PC-9 (cell line): ENCODE results near the gene TTC31. TPM values are rescaled to one million over a fixed set of nuclear protein-coding genes. Genes with fewer than 3 reads are reported as not detected.

Experiments used
- BruUV-seq: library from RNA; stranded (reverse); fragments of 400-500 nt; replicated peaks from 2 replicates; lab custom pipeline; 2021; lab: Mats Ljungman, UMichigan
- CTCF ChIA-PET: fragments of 300-600 bp; sonication (Branson Sonifier 250); formaldehyde crosslinking; loops from one replicate; lab custom pipeline; 2022; ENCODE audit warnings: antibody characterized with exemption; lab: Charles Lee
- POLR2A ChIA-PET: fragments of 300-600 bp; sonication (Branson Sonifier 250); formaldehyde crosslinking; loops from one replicate; lab custom pipeline; 2022; ENCODE audit warnings: antibody characterized with exemption; ENCODE audit not compliant: unreplicated experiment; lab: Charles Lee
- DNase-seq, 2 experiments: peaks; one replicate each; pipeline versions ENCODE4 v3.0.0 to v3.0.0-alpha.2; 2015 to 2022; ENCODE audit warnings: mixed read lengths in 1 of 2
- H2AFZ ChIP-seq: fragments of 200-600 bp; sonication (generic); 2 replicates; pipeline ENCODE4 v1.8.1; 2017; ENCODE audit warnings: antibody characterized with exemption
- H3F3A ChIP-seq: fragments of 200-600 bp; sonication (generic); 2 replicates; pipeline ENCODE4 v1.8.1; 2017; ENCODE audit warnings: antibody characterized with exemption, mild to moderate bottlenecking, low read depth; ENCODE audit not compliant: insufficient read depth
- H3K27ac ChIP-seq: fragments of 200-600 bp; sonication (generic); 2 replicates; pipeline ENCODE4 v1.6.1; 2016; ENCODE audit warnings: mixed run types
- H3K27me3 ChIP-seq: fragments of 200-600 bp; sonication (generic); 2 replicates; pipeline ENCODE4 v1.6.1; 2016; ENCODE audit warnings: low read depth, mixed run types; ENCODE audit not compliant: insufficient read depth
- H3K36me3 ChIP-seq: fragments of 200-600 bp; sonication (generic); 2 replicates; pipeline ENCODE4 v1.6.1; 2016; ENCODE audit warnings: low read depth, mixed run types
- H3K4me1 ChIP-seq: fragments of 200-600 bp; sonication (generic); replicated peaks from 2 replicates; pipeline ENCODE4 v1.6.1; 2016; ENCODE audit warnings: mixed run types; ENCODE audit not compliant: insufficient read depth
- H3K4me2 ChIP-seq: fragments of 200-600 bp; sonication (generic); 2 replicates; pipeline ENCODE4 v1.6.1; 2017; ENCODE audit warnings: mixed run types
- H3K4me3 ChIP-seq: fragments of 200-600 bp; sonication (generic); 2 replicates; pipeline ENCODE4 v1.6.1; 2016; ENCODE audit warnings: mixed run types
- H3K79me2 ChIP-seq: fragments of 200-600 bp; sonication (generic); 2 replicates; pipeline ENCODE4 v1.6.1; 2017; ENCODE audit warnings: low read depth, mixed run types
- H3K9me2 ChIP-seq: fragments of 200-600 bp; sonication (generic); 2 replicates; pipeline ENCODE4 v1.8.1; 2017; ENCODE audit warnings: mild to moderate bottlenecking; ENCODE audit not compliant: insufficient read depth
- H3K9me3 ChIP-seq: fragments of 200-600 bp; sonication (generic); 2 replicates; pipeline ENCODE4 v1.8.1; 2016; ENCODE audit warnings: low read depth; ENCODE audit not compliant: insufficient read depth
- H4K20me1 ChIP-seq: fragments of 200-600 bp; sonication (generic); 2 replicates; pipeline ENCODE4 v1.8.1; 2017; ENCODE audit not compliant: insufficient read depth
- CTCF ChIP-seq: fragments of 200-600 bp; sonication (generic); conservative IDR thresholded peaks from 2 replicates; pipeline ENCODE4 v1.6.1; 2017; ENCODE audit warnings: mixed run types, antibody characterized with exemption, mild to moderate bottlenecking, moderate library complexity
- EZH2 ChIP-seq: fragments of 200-600 bp; sonication (generic); IDR thresholded peaks from 2 replicates; pipeline ENCODE4 v1.8.0; 2017; ENCODE audit warnings: antibody characterized with exemption, low read depth
- intact Hi-C: fragments of 100-400 bp; cut with micrococcal nuclease; formaldehyde crosslinking; loops from one replicate; pipeline ENCODE4 v1.10.0; 2022; ENCODE audit not compliant: unreplicated experiment
- total RNA-seq: library from RNA; stranded (reverse); gene quantifications from 2 replicates; pipeline ENCODE4 v1.2.3, GENCODE V29; 2021

The TTC31 gene
- total RNA-seq, 1 experiment from 2014 or later, result 20.1 TPM

GRCh38 chr2:74540291-74540690, 57.4 kb downstream of the TTC31 start:
- DNase-seq, result no peak
- 0 out of 2 replicates have a peak, but pooled peaks cover 5% of the 10 kb centered on the region for H3F3A ChIP-seq
- no peak overlapping the region for H3K4me2 ChIP-seq
- H3K36me3 ChIP-seq, result no peaks in the 10 kb centered on the region
- H3K4me3 ChIP-seq, result no peak overlapping the region
- no peaks in the 10 kb centered on the region for H4K20me1 ChIP-seq
- TF ChIP-seq EZH2, result no peak
- no peak for TF ChIP-seq CTCF
- no peak overlapping the region for H3K27ac ChIP-seq
- no peak overlapping the region for H2AFZ ChIP-seq
- BruUV-seq, result no TSS peak
- H3K27me3 ChIP-seq, result no peaks in the 10 kb centered on the region
- H3K79me2 ChIP-seq, result no peaks in the 10 kb centered on the region
- H3K9me2 ChIP-seq, result no peaks in the 10 kb centered on the region
- ChIA-PET CTCF (no interaction called here), POLR2A (no interaction called here)
- intact Hi-C loops, result no loop called here
- H3K4me1 ChIP-seq, result no peaks in the 10 kb centered on the region
- H3K9me3 ChIP-seq, result no peaks in the 10 kb centered on the region

- Histone ChIP-seq H3K36me3 (no peaks in the 10 kb centered on the region), H3K9me3 (no peaks in the 10 kb centered on the region), H3K4me2 (no peak overlapping the region), H3K9me2 (no peaks in the 10 kb centered on the region), H2AFZ (no peak overlapping the region), H3F3A (peaks cover 9% of the 10 kb centered on the region; the same call in 1 of the 2 replicates), H3K4me3 (no peak overlapping the region), H3K79me2 (no peaks in the 10 kb centered on the region), H4K20me1 (no peaks in the 10 kb centered on the region), H3K27ac (no peak overlapping the region), H3K27me3 (no peaks in the 10 kb centered on the region), H3K4me1 (no peaks in the 10 kb centered on the region)
- TF ChIP-seq EZH2 (no peak), CTCF (no peak)
- ChIA-PET POLR2A (no interaction called here), CTCF (interaction anchor here (0.7 kb wide), 1 partner anchor 209 kb away, joined by 3 read pairs; no protein-coding TSS in a partner anchor)
- DNase-seq, result no peak
- no TSS peak for BruUV-seq
- intact Hi-C loops, result no loop called here
These were observed 60.1 kb downstream of the TTC31 start for GRCh38 chr2:74542978-74543377.

Other genes with a start within 250 kb of the TTC31 start
- 1.2 TPM in 1 of 2 replicates, not detected in the other for gene SLC4A5, start 139.7 kb upstream of the TTC31 start, total RNA-seq
- gene DCTN1, start 102.8 kb upstream of the TTC31 start, total RNA-seq, result 130 and 147 TPM in 2 replicates
- 9.8 and 12.0 TPM in 2 replicates for gene C2orf81, start 61.5 kb upstream of the TTC31 start, total RNA-seq
- gene WDR54, start 61.4 kb upstream of the TTC31 start, total RNA-seq, result 46.7 and 53.0 TPM in 2 replicates
- 58.9 and 63.4 TPM in 2 replicates for gene RTKN, start 41.1 kb upstream of the TTC31 start, total RNA-seq
- 32.5 and 34.2 TPM in 2 replicates for gene INO80B, start 28.0 kb upstream of the TTC31 start, total RNA-seq
- gene WBP1, start 24.6 kb upstream of the TTC31 start, total RNA-seq, result 68.0 and 74.7 TPM in 2 replicates
- 70.5 and 88.8 TPM in 2 replicates for gene MOGS, start 17.7 kb upstream of the TTC31 start, total RNA-seq
- 42.9 and 51.1 TPM in 2 replicates for gene MRPL53, start 10.4 kb upstream of the TTC31 start, total RNA-seq
- 16.8 and 19.8 TPM in 2 replicates for gene CCDC142, start 83 bp upstream of the TTC31 start, total RNA-seq
- 0.76 and 2.0 TPM in 2 replicates for gene LBX2, start 16.5 kb downstream of the TTC31 start, total RNA-seq
- gene PCGF1, start 24.6 kb downstream of the TTC31 start, total RNA-seq, result 24.9 and 31.3 TPM in 2 replicates
- gene TLX2, start 31.4 kb downstream of the TTC31 start, total RNA-seq, result 3.1 and 3.8 TPM in 2 replicates
- 1.3 and 1.7 TPM in 2 replicates for gene DQX1, start 43.1 kb downstream of the TTC31 start, total RNA-seq
- gene AUP1, start 46.6 kb downstream of the TTC31 start, total RNA-seq, result 79.2 and 84.0 TPM in 2 replicates
- 23.2 and 23.5 TPM in 2 replicates for gene HTRA2, start 46.9 kb downstream of the TTC31 start, total RNA-seq
- gene LOXL3, start 70.9 kb downstream of the TTC31 start, total RNA-seq, result 3.1 and 5.0 TPM in 2 replicates
- 15.0 and 27.8 TPM in 2 replicates for gene DOK1, start 71.6 kb downstream of the TTC31 start, total RNA-seq
- 4.5 and 7.7 TPM in 2 replicates for gene M1AP, start 165.2 kb downstream of the TTC31 start, total RNA-seq
- gene SEMA4F, start 171.2 kb downstream of the TTC31 start, total RNA-seq, result 10.6 and 12.3 TPM in 2 replicates